ENCODE data around the gene DNAAF8.
A peak's percentile ranks its signal among the peaks of the same experiment; 100 is the strongest.

DNAAF8 gene

GRCh38 chr16:4734063-4734729, at the start of gene DNAAF8, which contains the start of gene ANKS3:
TSS of gene DNAAF8 (plus strand) at chr16:4734537. CDS start at chr16:4736515, 1,978 bp downstream.
TSS of gene ANKS3 (minus strand) at chr16:4734271. CDS start at chr16:4730149, 4,122 bp downstream.
- peak; percentile 74 for DNase-seq

GRCh38 chr16:4684763-4685162, 49.6 kb upstream of the DNAAF8 start:
- no peak for DNase-seq

- DNase-seq, result no peak
Measured at GRCh38 chr16:4685292-4685691, 49.0 kb upstream of the DNAAF8 start.

GRCh38 chr16:4685776-4686496, 48.4 kb upstream of the DNAAF8 start:
- no peak for DNase-seq

GRCh38 chr16:4686497-4687210, 47.7 kb upstream of the DNAAF8 start:
- no peak for DNase-seq

- DNase-seq, result no peak
Measured at GRCh38 chr16:4687416-4687815, 46.9 kb upstream of the DNAAF8 start.

GRCh38 chr16:4687946-4688673, 46.2 kb upstream of the DNAAF8 start:
- no peak for DNase-seq

- no peak for DNase-seq
Measured at GRCh38 chr16:4688674-4689045, 45.7 kb upstream of the DNAAF8 start.

- no peak for DNase-seq
Measured at GRCh38 chr16:4689091-4689671, 45.2 kb upstream of the DNAAF8 start.

GRCh38 chr16:4689864-4690704, 44.3 kb upstream of the DNAAF8 start:
- DNase-seq, result no peak

GRCh38 chr16:4690946-4691665, 43.2 kb upstream of the DNAAF8 start:
- DNase-seq, result no peak

- no peak for DNase-seq
Measured at GRCh38 chr16:4691666-4692412, 42.5 kb upstream of the DNAAF8 start.

- no peak for DNase-seq
Measured at GRCh38 chr16:4692460-4693295, 41.7 kb upstream of the DNAAF8 start.

- DNase-seq, result peak; percentile 96 to 98
Measured at GRCh38 chr16:4693296-4693955, 40.9 kb upstream of the DNAAF8 start, which contains the start of gene NUDT16L1. TSS of gene NUDT16L1 (plus strand) at chr16:4693562. CDS start at chr16:4693727, 165 bp downstream.

GRCh38 chr16:4693956-4694641, 40.2 kb upstream of the DNAAF8 start:
- peak; percentile 26 to 40 for DNase-seq

- no peak for DNase-seq
Measured at GRCh38 chr16:4694642-4695451, 39.5 kb upstream of the DNAAF8 start.

All from stimulated activated CD4-positive, alpha-beta T cell treated with anti-CD3 and anti-CD28 coated beads, Interleukin-2, amount 100 ng/mL, for 48 hours (primary cell).